GM21360 (cell line): ENCODE measurements around the gene LSMEM2.

Experiments
- ATAC-seq: cut with Tn5 transposase; IDR thresholded peaks from one replicate; pipeline ENCODE4 v1.9.1; 2021; ENCODE audit warnings: mild to moderate bottlenecking, moderate library complexity; ENCODE audit not compliant: unreplicated experiment

The LSMEM2 gene

GRCh38 chr3:50319894-50320625, 41.2 kb downstream of the LSMEM2 start:
- no peak for ATAC-seq

GRCh38 chr3:50320853-50321335, 42.0 kb downstream of the LSMEM2 start:
- ATAC-seq, result peak; percentile 33

GRCh38 chr3:50321336-50322114, 42.6 kb downstream of the LSMEM2 start:
- peak; percentile 61 for ATAC-seq

- no peak for ATAC-seq
Observed at GRCh38 chr3:50322115-50322385, 43.2 kb downstream of the LSMEM2 start.

- ATAC-seq, result no peak
Observed at GRCh38 chr3:50322386-50323091, 43.7 kb downstream of the LSMEM2 start, which contains the start of gene HYAL2. Gene HYAL2 (minus strand): TSS chr3:50322745. CDS start chr3:50320489, 2,256 bp downstream.

- no peak for ATAC-seq
Observed at GRCh38 chr3:50323092-50323600, 44.3 kb downstream of the LSMEM2 start.

GRCh38 chr3:50323614-50324199, 44.8 kb downstream of the LSMEM2 start:
- no peak for ATAC-seq

- no peak for ATAC-seq
Observed at GRCh38 chr3:50324351-50325112, 45.6 kb downstream of the LSMEM2 start.

- ATAC-seq, result no peak
Observed at GRCh38 chr3:50325113-50325480, 46.2 kb downstream of the LSMEM2 start.

- ATAC-seq, result no peak
Observed at GRCh38 chr3:50325497-50326181, 46.8 kb downstream of the LSMEM2 start.

GRCh38 chr3:50326182-50326541, 47.3 kb downstream of the LSMEM2 start:
- no peak for ATAC-seq

GRCh38 chr3:50327129-50327528, 48.2 kb downstream of the LSMEM2 start:
- ATAC-seq, result no peak

GRCh38 chr3:50327943-50328691, 49.2 kb downstream of the LSMEM2 start, which contains the start of gene TUSC2:
Gene TUSC2 (minus strand): TSS chr3:50328223. CDS start chr3:50328099, 124 bp downstream.
- ATAC-seq, result peak; percentile 77

GRCh38 chr3:50330330-50330729, 51.4 kb downstream of the LSMEM2 start:
- ATAC-seq, result no peak

- no peak for ATAC-seq
Observed at GRCh38 chr3:50331364-50331907, 52.5 kb downstream of the LSMEM2 start.

GRCh38 chr3:50333744-50334328, 54.9 kb downstream of the LSMEM2 start:
- no peak for ATAC-seq

GRCh38 chr3:50334339-50335075, 55.6 kb downstream of the LSMEM2 start:
- no peak for ATAC-seq
